OCI-LY3 (cell line): Measurements from ENCODE around the gene MYADM.

Experiments
- CTCF ChIP-seq: fragments of 200-600, 300-600 bp; sonication (generic); IDR thresholded peaks from 2 replicates; pipeline ENCODE4 v1.5.1; 2014; ENCODE audit warnings: antibody characterized with exemption, low read length, low read depth
- EZH2phosphoT487 ChIP-seq: fragments of 200-600 bp; shearing (Covaris generic); IDR thresholded peaks from 2 replicates; pipeline ENCODE4 v1.6.1; 2018; ENCODE audit warnings: antibody characterized with exemption, mixed run types, low read depth

DNA sequence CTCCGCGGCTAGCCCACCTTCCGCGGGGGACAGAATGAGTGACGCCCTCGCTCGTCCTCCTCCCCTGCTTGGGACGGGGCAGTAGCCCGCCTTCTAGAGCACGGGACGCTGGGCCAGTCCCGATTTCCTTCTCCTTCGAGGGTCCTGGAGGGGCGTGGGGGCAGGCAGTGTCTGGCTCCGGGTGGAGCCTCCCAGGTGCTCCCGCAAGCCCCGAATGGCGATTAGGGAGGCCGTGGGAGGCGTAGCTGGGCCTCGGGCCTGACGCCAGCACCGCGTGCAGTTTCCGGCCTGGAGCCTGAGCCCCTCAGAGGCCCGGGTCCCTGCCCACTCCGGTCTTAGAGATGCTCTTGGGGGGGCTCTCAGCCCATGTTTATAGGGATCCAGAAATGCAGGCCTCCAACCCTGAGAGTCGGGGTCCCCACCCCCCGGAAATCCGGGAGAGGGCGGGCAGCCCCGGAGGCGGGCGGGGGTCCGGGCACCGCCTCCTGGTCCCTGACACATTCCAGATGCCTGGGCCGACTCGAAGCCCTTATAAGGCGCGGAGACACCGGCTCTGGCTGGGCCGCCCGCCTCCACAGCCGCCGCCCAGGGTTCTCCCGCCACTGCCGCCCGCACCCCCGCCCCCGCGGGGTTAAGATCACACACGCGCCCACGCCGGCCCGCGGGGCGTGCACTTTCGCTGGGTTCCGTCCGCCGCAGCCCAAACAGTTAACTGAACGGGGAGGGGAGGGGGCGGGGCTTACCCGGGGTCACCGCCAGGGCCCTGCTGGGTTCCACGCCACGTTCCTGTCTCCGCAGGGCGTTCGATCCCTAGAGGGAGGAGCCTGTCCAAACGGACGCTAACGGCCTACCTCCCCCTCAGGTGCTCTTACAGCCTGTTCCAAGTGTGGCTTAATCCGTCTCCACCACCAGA is 1.5 kb downstream of the MYADM start:
- no peak for TF ChIP-seq CTCF
- TF ChIP-seq EZH2phosphoT487: no peak
